HG02884 (cell line): ENCODE results near the gene RETSAT.
A peak's percentile ranks its signal among the peaks of the same experiment; 100 is the strongest.
"Not testable (repeated sequence)": the region's sequence is repeated elsewhere in the genome, so short reads cannot be mapped to it uniquely, and the experiment has no call there.

Source experiments
- ATAC-seq: cut with Tn5 transposase; IDR thresholded peaks from one replicate; pipeline ENCODE4 v1.9.1; 2021; ENCODE audit warnings: mild to moderate bottlenecking, moderate library complexity; ENCODE audit not compliant: unreplicated experiment

Gene RETSAT

DNA sequence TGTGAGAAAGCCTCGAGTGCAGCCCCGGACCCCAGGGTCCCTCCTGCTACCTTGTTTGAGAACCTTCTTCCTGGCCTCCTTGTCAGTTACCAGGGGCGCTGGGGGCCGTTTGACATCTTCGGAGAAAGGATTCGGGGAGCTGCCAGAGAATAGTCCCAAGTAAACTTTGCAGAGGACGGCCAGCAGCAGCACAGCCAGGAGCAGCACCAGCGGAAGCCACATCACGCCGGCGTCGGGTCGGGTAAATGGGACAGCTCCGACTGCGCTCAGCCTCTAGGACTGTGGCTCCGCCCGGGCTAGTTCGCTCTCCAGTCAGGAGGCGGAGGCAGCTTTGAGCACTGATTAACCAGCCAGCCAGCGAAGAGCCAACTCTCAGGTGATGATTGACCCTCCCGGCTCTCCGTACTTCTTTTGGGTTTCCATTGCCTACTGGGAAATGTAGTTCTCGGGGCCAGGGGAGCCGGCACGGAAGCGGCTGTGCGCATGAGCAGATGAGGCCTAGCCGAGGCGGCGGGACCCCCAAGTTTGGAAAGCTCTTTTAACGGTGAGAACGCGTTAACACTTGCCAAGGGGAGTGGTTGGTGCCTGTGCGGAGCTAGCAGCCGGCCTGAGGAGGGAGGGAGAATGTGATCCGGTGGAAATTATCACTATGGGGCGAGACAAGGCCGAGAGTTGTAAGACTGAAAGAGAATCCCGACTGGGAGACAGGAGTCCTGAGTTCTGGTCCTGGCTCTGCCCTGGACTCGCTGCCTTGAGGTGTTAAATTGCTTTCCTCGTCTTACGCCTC lies at the start of gene RETSAT, which contains the start of gene ELMOD3:
Gene RETSAT, minus strand, starts transcription at position 243 of the 787 bp plus-strand sequence. Its CDS starts 21 bp downstream, at position 222.
Gene ELMOD3, plus strand, starts transcription at position 484 of the 787 bp plus-strand sequence. CDS start 2,430 bp downstream, outside the sequence.
- peak; percentile 99 for ATAC-seq

GRCh38 chr2:85401844-85402243 lies 47.5 kb upstream of the RETSAT start:
- ATAC-seq: no peak

DNA sequence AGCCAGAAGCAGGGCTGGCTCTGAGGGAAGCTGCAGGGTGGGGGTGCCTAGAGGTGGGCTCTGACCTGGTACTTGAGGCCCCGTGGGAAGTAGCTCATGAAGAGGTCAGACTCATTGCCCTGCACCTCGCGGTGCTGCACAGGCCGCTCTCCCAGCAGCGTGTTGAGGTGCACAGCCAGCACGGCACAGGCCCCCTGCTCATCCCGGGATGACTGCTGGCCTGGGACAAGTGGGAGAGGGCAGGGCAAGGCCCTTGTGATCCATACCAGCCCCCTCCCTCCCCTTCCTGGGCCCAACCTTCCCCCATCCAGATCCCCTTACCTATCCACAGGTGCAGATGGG lies 47.1 kb upstream of the RETSAT start:
- no peak for ATAC-seq

DNA sequence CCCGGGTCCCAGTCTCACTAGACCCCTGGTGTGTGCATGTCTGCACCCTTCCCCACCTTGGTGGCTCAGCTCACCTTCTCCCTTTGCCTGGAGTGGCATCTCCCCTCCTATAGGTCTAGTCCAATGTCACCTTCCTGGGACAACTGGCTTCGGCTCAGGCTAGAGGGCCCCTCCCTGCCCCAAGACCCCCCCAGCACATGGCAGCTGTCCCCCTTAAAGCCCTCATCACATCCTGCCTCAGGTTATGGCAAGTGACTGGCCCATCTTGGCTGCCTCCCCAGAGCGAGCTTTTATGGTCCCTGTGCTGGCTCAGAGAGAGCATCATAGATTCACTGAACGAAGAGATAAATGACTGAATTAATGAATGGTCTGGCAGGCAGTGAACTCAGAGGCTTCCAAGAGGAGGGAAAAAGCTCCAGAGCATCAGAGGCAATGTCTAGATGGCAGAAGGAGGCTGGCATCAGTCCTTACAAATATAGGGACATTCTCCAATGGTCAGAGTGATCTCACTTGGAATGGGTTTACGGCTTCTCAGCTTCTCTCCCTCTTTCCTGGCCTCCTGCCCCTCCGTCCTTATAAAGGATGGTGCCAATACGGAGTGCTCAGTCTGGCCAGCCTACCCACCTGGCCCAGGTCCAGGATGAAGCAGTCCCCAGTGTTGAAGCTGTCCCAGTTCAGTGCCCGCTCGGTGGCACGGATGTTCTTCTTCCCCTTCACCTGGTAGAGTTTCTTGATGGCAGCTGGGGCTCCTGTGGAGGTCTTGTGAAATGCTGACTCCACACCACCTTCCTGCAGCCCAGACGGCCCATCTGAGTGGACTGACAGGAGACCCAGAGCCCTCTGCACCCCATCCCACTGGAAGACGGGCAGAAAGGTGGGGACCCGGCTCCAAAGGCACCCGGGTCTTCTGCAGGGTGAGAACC lies 46.5 kb upstream of the RETSAT start:
- ATAC-seq: no peak

- no peak for ATAC-seq
Measured at GRCh38 chr2:85400023-85400422, 45.7 kb upstream of the RETSAT start.

GRCh38 chr2:85399183-85399455 lies 44.8 kb upstream of the RETSAT start:
- no peak for ATAC-seq

DNA sequence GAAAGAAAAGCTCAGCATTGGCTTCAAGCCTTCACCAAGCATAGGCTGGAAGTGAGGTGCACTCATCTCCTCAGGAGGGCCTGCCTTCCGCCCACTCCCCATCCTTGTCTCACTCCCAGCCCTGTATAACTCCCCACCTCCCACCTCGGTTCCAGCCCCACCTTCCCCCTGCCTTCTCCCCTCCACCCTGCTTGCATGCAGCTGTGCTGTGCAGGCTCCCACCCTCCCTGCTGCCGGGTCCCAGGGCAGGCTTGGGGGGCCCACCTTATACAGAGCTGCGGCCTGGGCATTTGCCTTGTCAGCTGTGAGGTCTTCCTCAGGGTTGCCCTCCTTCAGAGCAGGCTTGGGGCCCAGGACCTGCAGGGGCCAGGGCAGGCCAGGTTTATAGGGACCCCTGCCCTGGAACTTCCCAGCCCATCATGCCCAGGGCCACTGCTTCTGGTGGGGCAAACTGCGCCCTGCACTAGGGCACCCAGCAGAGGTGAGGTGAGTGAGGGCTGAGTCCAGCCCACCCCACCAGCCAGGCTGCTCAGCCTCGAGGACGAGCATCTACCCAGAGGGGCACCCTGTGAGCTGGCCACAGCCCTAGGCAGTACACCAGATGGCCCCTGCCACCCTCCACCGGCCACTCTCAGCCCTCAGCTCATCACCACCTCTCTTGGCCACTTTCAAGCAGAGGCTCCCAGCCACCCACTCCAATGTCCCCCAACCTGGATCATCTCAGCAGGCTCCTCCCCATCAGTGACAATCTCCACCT lies 44.3 kb upstream of the RETSAT start:
- ATAC-seq: no peak

GRCh38 chr2:85397925-85398331 lies 43.6 kb upstream of the RETSAT start:
- ATAC-seq: no peak

- ATAC-seq: no peak
Measured at GRCh38 chr2:85396531-85397470, 42.5 kb upstream of the RETSAT start.

GRCh38 chr2:85395912-85396475 lies 41.7 kb upstream of the RETSAT start:
- no peak for ATAC-seq

DNA sequence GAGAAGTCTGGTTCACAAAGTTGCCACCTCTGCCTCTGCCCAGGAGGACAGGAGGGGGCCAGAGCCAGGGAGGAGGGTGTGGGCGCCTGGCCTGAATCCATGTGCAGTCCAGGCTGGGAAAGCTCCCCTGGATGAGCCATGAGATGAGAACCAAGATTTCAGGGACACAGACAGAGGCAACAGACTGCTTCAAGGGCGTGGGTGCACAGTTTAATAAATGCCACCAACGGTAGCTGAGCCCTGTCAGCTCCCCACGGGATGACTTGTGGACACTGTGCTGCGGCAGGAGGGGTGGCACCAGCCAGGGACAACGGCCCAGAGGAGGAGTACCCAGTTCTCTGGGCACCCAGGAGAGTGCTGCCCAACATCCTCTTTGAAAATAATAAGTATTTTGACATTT lies 40.6 kb upstream of the RETSAT start:
- ATAC-seq: no peak

DNA sequence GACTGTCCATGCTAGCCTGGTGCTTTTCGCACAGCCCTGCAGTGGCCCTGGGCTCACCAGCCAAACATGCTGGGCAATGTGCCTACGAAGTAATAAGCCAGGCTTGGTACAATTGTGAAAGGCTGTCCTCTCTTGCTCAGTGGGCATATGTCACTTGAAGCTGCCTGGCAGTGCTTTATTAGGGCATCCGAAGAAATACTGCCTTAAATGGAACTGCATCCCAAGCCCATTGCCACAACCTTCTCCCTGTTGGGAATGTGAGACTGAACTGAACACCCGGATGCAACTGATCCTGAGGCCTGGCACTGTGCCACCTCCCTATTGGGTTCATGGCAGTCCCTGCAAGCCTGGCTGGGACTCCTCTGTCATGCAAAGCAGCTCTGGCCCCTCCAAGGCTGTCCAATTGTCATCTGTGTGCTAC lies 39.9 kb upstream of the RETSAT start:
- ATAC-seq: no peak

DNA sequence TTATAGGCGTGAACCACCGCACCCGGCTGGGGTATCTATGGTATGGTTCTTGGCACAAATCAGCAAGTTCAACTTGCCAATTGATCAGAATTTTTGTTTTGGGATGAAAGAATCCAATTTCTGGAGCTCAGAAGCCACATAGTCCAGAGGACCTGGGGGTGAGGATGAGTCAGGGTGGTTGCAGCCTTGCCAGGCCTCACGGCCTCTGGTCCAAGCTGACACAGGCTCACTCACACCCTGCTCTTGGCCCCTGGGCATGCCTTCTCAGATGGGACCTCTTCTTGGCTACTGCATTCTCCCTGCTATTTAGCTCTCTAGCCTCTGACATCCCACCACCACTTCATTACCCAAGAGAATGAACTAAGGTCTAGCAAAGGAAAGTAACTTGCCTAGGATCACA lies 39.5 kb upstream of the RETSAT start:
- no peak for ATAC-seq

DNA sequence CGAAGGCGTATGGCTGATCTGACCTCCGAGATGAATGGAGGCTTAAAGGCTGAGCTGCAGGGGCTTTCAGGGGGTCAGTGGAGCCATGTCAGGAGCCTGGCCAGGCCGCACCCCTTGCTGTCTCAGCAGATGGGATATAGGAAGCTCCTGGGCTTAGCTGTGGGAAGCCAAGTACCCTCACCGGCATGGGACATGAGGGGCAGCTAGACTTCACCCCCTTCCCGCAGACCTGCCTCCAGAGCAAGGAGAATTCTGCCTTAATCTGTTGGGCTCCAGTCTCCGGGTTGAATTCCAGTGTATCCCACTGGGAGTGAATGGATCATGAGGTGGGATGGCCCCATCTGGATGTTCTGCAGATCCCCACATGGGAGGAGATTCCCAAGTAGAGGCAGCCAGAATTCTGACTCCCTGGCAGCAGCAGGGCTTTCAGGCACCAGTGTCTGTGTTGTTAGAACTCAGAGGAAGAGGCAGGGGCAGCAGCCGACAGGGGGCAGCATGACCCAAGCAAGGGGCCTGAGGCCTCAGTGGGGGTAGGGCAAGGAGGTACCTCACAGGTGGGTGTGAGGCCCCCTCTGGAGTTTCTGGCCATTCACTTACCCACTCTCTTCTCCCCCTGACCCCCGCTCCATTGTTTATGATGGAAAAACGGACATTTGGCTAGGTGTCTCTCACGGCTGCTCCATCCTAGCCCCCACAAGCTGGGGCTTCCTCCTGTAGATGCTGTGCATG lies 36.8 kb upstream of the RETSAT start:
- no peak for ATAC-seq

DNA sequence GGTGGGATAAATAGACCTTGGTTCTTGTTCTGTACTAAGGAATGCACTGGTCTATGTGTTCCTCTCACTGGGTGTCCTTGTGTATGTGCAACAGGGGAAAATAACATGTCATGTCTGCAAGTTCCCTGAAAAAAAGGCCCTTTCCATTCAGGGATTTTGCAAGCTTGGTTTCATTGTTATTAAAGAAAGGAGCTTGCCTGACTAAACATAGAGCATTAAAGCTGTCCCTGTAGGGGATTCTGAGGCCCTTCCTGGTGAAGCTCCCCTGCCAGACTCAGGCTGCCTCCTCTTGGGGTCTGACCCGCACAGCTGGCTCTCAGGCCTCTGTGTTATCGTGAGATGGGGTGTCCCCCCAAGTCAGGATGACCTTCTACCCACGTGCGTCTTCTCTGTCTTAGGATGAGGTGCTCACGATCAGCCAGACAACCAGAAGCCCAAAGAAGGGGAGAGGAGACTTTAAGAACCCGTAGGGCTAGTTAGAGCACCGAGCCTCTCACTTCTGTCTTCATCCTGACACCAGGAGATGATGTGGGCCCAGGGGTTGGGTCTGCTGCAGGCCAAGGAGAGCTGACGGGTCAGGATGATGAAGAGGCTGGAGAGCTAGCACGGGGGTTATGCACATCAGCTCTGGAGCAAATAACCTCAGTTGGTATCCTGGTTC lies 34.7 kb upstream of the RETSAT start:
- no peak for ATAC-seq

DNA sequence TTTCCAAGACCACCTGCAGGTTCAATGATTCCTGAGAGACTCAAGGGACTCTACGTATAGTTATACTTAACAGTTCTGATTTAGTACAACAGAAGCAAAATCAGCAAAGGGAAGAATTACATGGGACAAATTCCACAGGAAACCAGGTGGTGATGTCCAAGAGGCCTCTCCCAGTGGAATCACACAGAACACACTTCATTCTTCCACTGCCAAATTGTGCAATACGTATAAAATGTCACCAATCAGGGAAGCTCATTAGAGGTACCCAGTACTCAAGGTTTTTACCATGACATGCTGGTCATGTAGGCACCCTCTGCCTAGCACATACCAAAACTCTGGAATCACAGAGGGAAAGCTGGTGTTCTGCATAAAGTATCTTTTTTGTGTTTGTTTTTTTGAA lies 33.4 kb upstream of the RETSAT start:
- no peak for ATAC-seq

GRCh38 chr2:85385746-85386145 lies 31.4 kb upstream of the RETSAT start:
- no peak for ATAC-seq

DNA sequence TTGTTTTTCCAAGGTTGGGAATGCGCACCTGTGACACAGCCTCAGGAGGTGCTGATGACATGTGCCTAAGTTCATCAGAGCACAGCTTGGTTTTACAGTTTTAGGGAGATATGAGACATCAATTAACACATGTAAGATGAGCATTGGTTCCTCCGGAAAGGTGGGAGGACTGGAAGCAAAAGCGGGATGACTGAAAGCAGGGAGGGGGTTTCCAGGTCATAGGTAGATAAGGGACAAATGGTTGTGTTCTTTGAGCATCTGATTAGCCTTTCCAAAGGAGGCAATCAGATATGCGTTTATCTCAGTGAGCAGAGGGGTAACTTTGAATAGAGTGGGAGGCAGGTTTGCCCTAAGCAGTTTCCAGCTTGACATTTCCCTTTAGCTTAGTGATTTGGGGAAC lies 29.5 kb upstream of the RETSAT start:
- no peak for ATAC-seq

DNA sequence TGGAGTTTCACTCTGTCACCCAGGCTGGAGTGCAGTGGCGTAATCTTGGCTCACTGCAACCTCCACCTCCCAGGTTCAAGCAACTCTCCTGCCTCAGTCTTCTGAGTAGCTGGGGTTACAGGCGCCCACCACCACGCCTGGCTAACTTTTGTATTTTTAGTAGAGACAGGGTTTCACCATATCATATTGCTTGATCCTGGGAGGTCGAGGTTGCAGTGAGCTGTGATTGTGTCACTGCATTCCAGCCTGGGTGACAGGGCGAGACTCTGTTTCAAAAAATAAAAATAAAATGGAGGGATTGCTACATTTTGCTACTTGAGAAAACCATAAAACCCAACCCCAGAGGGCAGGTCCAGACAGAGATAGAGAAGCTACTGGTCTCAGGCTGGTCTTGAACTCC lies 28.8 kb upstream of the RETSAT start:
- not testable (repeated sequence) for ATAC-seq
